Measurements from ENCODE around the gene CAMTA1.
"Not testable (repeated sequence)": the region's sequence is repeated elsewhere in the genome, so short reads cannot be mapped to it uniquely, and the experiment has no call there.

Gene CAMTA1

GRCh38 chr1:7407980-7408770 lies 622.9 kb downstream of the CAMTA1 start:
- DNase-seq (ENCODE audit: low read depth), result no peak

- no peak for DNase-seq (ENCODE audit: low read depth)
Observed at GRCh38 chr1:7408771-7409150, 623.5 kb downstream of the CAMTA1 start.

GRCh38 chr1:7409278-7409677 lies 624.0 kb downstream of the CAMTA1 start:
- no peak for DNase-seq (ENCODE audit: low read depth)

- no peak for DNase-seq (ENCODE audit: low read depth)
Observed at GRCh38 chr1:7410156-7410555, 624.9 kb downstream of the CAMTA1 start.

GRCh38 chr1:7417618-7418017 lies 632.4 kb downstream of the CAMTA1 start:
- DNase-seq (ENCODE audit: low read depth), result not testable (repeated sequence)

- no peak for DNase-seq (ENCODE audit: low read depth)
Observed at GRCh38 chr1:7418442-7419080, 633.3 kb downstream of the CAMTA1 start.

- no peak for DNase-seq (ENCODE audit: low read depth)
Observed at GRCh38 chr1:7420098-7420445, 634.8 kb downstream of the CAMTA1 start.

GRCh38 chr1:7420470-7421100 lies 635.3 kb downstream of the CAMTA1 start:
- DNase-seq (ENCODE audit: low read depth), result no peak

GRCh38 chr1:7421471-7422075 lies 636.3 kb downstream of the CAMTA1 start:
- no peak for DNase-seq (ENCODE audit: low read depth)

GRCh38 chr1:7422081-7422480 lies 636.8 kb downstream of the CAMTA1 start:
- DNase-seq (ENCODE audit: low read depth), result no peak

- no peak for DNase-seq (ENCODE audit: low read depth)
Observed at GRCh38 chr1:7422561-7422960, 637.3 kb downstream of the CAMTA1 start.

- DNase-seq (ENCODE audit: low read depth), result no peak
Observed at GRCh38 chr1:7422966-7423365, 637.7 kb downstream of the CAMTA1 start.

GRCh38 chr1:7424352-7424890 lies 639.2 kb downstream of the CAMTA1 start:
- DNase-seq (ENCODE audit: low read depth), result no peak

- DNase-seq (ENCODE audit: low read depth), result no peak
Observed at GRCh38 chr1:7425229-7425628, 640.0 kb downstream of the CAMTA1 start.

GRCh38 chr1:7425771-7426170 lies 640.5 kb downstream of the CAMTA1 start:
- DNase-seq (ENCODE audit: low read depth), result no peak

GRCh38 chr1:7426780-7427604 lies 641.7 kb downstream of the CAMTA1 start:
- DNase-seq (ENCODE audit: low read depth), result no peak

GRCh38 chr1:7427605-7428300 lies 642.5 kb downstream of the CAMTA1 start:
- DNase-seq (ENCODE audit: low read depth), result no peak

GRCh38 chr1:7429290-7429689 lies 644.0 kb downstream of the CAMTA1 start:
- DNase-seq (ENCODE audit: low read depth), result no peak

GRCh38 chr1:7430047-7430608 lies 644.9 kb downstream of the CAMTA1 start:
- no peak for DNase-seq (ENCODE audit: low read depth)

- no peak for DNase-seq (ENCODE audit: low read depth)
Observed at GRCh38 chr1:7430691-7431090, 645.4 kb downstream of the CAMTA1 start.
